GM21619 (cell line): ENCODE results near the gene SMIM29.
A peak's percentile ranks its signal among the peaks of the same experiment; 100 is the strongest.

Experiments used
- ATAC-seq: cut with Tn5 transposase; IDR thresholded peaks from one replicate; pipeline ENCODE4 v1.9.1; 2021; ENCODE audit not compliant: unreplicated experiment

SMIM29 gene

DNA sequence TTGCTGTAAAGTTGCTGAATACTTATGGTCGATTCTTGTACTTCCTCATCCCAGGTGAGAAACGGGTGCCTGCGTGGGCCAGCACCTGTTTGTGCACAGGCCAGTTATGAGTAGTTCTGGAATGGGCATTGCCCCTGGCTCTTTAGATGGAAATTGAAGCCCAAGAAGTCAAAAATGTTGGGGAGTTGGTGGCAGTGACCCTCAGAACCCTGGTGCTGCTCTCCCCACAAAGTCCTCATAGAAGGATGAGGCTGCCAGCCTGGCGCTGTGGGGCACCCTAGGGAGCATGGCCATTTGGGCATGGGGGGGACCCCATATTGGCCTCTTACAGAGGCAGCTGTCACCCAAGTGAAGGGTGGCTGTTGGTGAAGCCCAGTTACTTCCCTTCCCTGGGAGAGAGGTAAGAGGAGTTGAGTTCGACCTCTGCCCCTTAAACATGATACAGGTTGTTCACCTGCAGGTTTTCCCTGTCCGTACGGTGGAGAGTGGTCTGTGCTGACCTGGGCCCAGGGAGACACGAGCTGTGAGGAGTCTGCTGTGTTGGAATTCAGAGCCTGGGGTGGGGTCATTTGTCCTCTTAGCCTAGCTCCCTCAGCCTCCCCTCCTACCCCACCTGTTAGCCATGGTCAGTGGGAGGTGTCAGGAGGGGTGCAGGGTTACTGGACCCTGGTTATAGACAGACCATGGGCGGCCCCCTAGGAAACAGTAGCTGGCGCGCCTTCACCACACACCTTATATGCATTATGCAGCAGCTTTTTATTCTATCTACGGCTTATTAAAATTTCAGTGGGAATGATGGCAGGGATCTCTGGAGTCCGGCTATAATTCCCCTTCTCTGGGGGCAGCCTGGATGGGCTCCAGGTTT lies 7.2 kb downstream of the SMIM29 start:
- no peak for ATAC-seq

- no peak for ATAC-seq
Measured at GRCh38 chr6:34240329-34241248, 8.2 kb downstream of the SMIM29 start.

DNA sequence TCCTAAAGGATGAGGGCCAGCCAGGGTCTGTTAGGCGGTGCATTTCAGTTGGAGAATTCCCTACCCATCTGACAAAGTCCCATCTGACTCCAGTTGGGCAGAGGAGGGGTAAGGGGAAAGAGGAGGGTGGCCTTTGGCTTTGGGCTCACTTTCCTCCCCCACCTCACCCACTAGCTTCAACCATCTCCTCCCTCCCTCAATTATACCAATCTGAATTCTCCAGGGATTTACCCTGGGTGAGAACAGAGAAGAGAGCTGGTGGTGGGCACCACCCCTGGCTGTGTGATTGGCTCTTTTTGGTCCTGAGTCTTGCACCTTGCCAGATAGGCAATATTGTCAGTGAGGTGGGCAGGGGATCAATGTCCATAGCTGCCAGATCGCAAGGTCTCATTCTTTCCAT lies 8.9 kb downstream of the SMIM29 start:
- ATAC-seq: no peak

- ATAC-seq: no peak
Measured at GRCh38 chr6:34239500-34239825, 9.3 kb downstream of the SMIM29 start.

DNA sequence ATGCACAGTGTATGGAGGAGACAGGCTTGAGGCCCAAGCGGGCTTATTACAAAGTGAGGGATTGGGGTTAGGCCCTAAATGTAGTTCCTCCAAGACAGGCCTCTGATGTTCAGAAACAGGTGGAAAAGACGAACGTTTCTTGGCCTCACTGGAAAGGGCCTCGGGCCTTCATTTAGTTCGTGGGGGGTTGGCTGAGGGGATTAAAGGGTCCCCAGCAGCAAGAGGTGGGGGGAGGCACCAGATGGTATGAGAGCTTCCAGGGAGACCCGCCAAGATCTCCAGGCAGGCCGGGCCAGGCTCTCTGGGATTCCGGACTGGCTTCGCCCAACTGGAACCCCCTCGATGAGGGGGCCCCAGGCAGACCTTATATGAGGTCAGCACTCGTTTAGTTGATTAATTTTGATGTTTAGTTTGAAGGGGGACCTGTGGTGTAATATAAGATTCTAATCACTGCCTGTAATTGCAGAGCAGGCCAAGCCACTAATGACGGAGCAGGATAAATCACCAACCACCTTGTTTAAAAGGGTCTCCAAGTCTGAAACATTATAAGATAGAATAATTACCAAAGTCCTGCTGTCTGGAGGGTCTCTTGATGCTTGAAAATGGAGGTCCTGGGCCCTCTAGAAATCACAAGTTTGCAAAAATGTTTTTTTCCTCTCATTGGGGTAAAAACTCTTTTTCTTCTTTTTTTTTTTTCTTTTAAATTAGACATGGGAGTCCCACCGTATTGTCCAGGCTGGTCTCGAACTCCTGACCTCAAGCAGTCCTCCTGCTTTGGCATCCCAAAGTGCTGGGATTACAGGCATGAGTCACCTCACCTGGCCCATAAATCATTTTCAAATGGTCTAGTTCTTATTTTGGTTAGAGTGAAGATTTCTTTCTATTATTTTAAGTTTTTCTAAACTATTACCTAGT lies 10.0 kb downstream of the SMIM29 start:
- no peak for ATAC-seq

- ATAC-seq: no peak
Measured at GRCh38 chr6:34237722-34238584, 10.9 kb downstream of the SMIM29 start.

DNA sequence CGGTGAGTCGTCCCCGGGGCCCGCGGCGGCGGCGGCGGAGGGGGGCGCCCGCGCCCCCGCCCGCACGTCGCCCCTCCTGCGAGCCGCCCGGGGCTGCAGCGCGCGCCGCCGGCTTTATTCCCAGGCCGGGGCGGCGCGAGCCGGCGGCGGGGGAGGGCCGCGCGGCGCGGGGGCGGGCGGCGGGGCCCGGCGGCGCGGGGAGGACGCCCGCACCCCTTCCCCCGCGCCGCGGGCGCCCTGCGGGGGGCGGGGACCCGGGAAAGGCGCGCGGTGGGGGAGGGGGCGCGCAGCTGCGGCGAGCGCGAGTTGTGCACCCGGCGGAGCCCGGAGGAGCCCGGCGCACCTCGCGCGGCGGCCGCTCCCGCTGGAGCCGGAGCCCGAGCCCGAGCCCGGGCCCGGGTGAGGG lies 11.5 kb downstream of the SMIM29 start:
- no peak for ATAC-seq

DNA sequence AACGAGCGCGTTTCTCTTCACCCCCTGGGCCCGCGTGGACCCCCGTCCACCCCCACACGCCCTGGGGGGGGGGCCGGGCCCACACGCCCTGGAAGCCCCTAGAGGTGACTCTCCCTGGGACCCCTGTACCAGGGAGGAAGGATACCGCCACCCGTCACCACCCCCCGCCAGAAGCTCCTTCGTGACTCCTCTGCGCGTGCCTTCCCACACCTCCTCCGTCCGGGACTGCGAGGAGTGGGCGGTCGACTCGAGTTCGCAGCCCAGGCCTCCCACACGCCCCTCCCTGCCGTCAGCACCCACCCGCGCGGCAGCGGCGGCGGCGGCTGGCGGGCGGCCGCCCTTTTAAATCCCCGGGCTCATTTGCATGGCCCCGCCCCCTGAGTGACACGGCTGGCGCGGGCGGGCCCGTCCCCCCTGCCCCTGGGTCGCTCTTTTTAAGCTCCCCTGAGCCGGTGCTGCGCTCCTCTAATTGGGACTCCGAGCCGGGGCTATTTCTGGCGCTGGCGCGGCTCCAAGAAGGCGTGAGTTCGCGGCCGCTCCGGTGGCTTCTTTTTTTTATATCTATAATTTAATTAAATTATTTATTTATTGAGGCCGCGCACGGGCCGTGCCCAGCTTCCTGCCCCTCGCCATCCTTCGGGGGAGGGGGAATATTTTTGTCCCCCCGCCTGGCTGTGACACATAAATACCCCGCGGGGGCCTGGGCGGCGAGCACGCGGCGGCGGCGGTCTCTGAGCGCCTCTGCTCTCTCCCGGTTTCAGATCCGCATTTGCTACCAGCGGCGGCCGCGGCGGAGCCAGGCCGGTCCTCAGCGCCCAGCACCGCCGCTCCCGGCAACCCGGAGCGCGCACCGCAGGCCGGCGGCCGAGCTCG lies 12.1 kb downstream of the SMIM29 start, which contains the start of gene HMGA1:
HMGA1 (plus strand) TSS at position 431 of the 873 bp plus-strand sequence. CDS start 3,908 bp downstream, outside the sequence.
- ATAC-seq: peak; percentile 58

DNA sequence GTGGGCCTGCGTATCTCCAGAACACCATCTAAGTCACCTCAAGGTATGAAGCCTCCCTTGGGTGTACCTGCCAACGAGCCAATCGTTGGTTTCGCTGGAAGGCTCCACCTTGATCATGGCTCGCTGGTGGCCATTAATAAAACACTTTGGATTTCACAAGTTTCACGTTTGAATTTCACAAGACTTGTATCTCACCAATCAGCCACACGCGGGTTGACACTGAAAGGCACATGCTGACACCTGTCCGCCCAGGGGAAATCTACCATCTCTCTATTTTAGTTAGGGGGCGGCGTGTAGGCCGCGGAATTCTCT lies 12.7 kb downstream of the SMIM29 start:
- peak; percentile 2 for ATAC-seq

GRCh38 chr6:34235307-34236130 lies 13.3 kb downstream of the SMIM29 start:
- ATAC-seq: no peak

DNA sequence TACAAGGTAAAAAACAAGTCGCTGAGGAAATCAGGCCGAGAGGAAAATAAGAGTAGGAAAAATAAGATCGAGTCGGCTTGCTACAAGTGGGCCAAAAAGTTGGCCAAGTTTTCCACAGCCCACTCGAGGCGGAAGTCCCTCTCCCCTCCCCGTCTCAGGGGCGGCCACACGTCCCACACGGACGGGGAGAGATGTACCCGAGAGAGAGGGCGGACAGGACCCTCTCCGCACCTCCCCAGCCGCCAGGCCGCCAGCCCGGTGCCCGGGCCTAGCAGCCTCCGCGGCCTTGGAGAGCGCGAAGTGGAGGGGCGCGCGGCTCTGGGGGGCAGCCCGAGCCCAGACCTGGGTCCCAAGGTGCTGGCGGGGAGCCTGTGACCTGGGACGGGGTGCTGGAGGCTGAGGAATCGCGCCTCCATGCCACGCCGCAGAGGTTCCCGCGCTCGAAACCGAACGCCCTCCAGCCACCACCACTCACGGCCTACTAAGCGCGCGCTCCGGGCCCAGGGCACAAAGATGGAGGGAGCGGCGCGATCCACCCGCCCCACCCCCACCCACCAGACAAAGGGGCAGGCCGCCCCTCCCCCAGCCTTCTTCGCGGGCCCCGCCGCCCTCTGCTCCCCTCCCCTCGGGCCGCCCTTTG lies 14.0 kb downstream of the SMIM29 start:
- ATAC-seq: no peak

DNA sequence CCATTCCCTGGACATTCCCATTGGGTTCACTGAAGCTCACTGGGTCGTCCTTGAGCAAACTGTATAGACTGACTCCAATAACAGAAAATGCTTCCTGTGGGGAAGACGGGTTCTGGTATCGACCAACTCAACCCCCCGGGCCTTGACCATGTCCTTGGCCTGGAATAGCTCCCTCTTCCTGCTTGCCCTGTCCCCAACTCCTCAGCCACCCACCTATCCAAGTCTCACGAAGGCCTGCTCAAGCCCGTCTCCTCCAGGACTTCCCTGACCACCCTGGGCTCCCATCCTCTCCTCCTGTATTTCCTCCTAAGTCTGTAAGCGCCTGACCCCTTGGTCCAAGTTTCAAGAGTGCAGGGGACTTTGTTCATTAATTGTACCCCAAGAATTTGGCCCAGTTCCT lies 14.9 kb downstream of the SMIM29 start:
- no peak for ATAC-seq

DNA sequence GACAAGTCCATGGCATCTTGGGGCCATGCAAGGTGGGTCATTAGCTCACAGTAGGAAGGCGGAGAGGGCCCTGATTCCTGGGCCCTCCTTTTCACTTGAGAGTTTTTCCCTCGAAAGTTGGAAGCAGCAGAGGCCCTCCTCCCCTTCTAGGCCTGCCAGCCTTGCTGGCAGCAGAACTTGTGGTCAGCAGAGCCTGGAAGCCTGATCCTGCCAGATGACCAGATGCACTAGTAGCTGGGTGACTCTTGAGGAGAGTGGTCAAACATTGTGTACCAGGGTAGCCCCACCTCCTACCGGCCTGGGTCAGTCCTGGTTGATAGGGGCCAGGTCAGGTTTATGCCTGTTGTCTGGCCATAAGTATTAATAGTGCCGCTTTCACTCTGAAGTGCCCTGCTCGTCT lies 15.9 kb downstream of the SMIM29 start:
- no peak for ATAC-seq

- no peak for ATAC-seq
Measured at GRCh38 chr6:34231566-34232336, 17.1 kb downstream of the SMIM29 start.

- no peak for ATAC-seq
Measured at GRCh38 chr6:34230653-34231371, 18.0 kb downstream of the SMIM29 start.

DNA sequence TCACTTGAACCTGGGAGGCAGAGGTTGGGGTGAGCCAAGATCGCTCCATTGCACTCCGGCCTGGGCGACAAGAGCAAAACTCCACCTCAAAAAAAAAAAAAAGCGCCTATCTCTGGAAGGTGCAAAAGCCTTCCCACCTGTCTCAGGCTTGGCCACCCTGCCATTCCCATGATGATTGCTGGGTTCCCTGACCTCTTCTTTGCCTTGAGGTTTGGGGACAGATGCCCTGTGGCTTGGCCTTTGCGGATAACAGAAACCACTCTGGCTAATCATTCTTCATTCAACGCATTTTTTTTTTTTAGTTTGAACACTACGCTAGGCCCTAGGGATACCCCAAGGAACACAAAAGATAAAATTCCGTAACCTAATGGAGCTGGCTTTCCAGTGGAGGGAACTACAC lies 18.9 kb downstream of the SMIM29 start:
- ATAC-seq: no peak
